T-helper 1 cell (primary cell): Measurements from ENCODE around the gene MCFD2.
"Not testable (repeated sequence)": the region's sequence is repeated elsewhere in the genome, so short reads cannot be mapped to it uniquely, and the experiment has no call there.

Source experiments
- DNase-seq, 5 donors: peaks; one replicate each; pipeline ENCODE4 v3.0.0-alpha.2; 2012 to 2020

The MCFD2 gene

GRCh38 chr2:46937471-46937901 is 21.9 kb upstream of the MCFD2 start:
- no peak for DNase-seq

- no peak for DNase-seq
Observed at GRCh38 chr2:46936566-46936965, 21.0 kb upstream of the MCFD2 start.

GRCh38 chr2:46935071-46935470 is 19.5 kb upstream of the MCFD2 start:
- DNase-seq: no peak

GRCh38 chr2:46929612-46930011 is 14.0 kb upstream of the MCFD2 start:
- no peak for DNase-seq

GRCh38 chr2:46926863-46927262 is 11.3 kb upstream of the MCFD2 start:
- no peak for DNase-seq

DNA sequence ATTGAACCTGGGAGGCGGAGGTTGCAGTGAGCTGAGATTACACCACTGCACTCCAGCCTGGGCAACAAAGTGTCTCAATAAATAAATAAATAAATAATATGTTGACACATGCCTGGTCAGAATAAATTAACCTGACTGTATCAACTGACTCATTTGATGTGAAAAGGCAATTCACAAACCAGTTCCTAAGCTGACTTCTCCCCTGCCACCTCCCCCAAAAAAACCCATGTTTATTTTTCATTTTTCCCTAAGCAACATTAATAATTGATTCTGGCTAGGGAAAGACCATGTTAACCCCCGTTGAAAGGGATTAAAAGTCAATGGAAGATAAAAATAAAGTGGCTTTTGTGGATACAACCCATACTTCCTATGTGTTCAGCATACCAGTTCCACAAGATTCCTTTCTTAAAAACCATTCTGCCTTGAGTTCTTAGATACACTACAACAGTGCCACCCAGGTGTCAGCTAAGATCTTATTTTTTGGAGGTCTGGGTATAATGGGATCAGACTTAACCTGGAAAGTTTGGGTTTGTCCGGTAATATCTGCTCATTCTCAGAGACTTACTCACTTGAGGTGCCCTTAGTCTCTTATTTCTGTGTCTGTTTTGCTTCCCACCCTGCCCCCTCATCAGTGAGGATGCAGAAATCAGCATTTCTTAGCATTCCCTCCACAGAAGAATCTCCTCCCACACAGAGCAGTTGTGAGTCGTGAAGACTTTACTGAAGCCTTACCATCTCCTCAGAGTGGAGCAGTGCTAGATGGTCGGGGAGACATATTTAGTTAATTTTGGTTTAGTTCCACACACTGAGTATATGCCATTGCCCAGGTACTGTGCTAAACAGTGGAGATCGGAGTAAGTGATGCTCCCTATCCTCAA is 10.1 kb upstream of the MCFD2 start:
- no peak for DNase-seq

DNA sequence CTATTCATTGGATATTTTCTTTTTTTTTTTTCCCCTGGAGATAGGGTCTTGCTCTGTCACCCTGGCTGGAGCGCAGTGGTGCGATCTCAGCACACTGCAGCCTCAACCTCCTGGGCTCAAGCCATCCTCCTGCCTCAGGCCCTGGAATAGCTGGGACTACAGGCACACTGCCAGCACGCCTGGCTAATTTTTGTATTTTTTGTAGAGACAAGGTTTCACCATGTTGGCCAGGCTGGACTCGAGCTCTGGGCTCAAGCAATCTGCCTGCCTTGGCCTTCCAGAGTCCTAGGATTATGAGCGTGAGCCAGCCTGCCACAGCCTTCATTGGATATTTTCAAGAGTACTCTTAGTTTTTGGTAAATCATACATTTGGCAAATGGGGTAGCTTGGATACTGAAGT is 9.0 kb upstream of the MCFD2 start:
- DNase-seq: no peak

- no peak for DNase-seq
Observed at GRCh38 chr2:46924038-46924437, 8.4 kb upstream of the MCFD2 start.

GRCh38 chr2:46923041-46923528 is 7.5 kb upstream of the MCFD2 start:
- DNase-seq: no peak

- DNase-seq: no peak
Observed at GRCh38 chr2:46922606-46923005, 7.0 kb upstream of the MCFD2 start.

- DNase-seq: no peak
Observed at GRCh38 chr2:46921676-46922448, 6.3 kb upstream of the MCFD2 start.

- no peak for DNase-seq
Observed at GRCh38 chr2:46917628-46918027, 2.0 kb upstream of the MCFD2 start.

DNA sequence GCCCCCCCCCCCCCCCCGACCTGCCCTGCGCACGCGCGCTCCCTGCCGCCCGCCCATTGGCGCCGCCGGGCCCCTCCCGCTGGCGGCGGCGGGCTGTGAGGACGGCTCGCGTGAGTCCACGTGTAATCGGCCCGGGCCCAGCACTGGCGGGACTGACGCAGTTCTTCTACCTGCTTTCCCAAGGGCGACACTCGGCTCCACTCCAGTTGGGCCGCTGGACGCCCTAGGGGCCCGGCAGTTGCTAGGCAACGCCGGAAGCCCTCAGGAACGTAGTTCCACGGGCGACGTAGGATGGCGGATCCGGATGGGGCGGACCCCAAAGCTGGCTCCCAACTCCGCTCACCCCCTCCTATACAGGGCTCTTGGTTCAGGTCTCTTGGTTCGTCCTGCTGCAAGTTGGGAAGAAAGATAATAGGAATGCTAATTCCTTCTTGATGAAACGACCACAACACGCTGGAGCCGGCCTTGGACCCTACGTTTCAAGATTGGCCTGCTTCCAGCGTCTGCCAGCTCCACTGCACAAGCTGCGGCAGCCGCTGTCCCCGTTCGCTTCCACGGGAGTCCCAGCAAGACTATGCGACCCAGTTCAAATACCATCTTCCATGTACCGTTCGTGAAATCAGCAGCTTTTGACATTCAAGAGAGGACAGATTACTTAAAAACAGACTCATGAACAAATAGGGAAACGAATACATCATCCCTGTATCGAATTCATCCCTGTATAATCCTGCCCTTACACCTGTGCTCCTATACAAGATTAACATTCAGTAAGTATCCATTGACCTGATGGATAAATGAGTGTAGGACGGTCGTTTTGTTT is 415 bp upstream of the MCFD2 start:
- DNase-seq: peak; percentile 66 to 82 (median 74)

- no peak for DNase-seq
Observed at GRCh38 chr2:46914578-46915230, 902 bp downstream of the MCFD2 start.

DNA sequence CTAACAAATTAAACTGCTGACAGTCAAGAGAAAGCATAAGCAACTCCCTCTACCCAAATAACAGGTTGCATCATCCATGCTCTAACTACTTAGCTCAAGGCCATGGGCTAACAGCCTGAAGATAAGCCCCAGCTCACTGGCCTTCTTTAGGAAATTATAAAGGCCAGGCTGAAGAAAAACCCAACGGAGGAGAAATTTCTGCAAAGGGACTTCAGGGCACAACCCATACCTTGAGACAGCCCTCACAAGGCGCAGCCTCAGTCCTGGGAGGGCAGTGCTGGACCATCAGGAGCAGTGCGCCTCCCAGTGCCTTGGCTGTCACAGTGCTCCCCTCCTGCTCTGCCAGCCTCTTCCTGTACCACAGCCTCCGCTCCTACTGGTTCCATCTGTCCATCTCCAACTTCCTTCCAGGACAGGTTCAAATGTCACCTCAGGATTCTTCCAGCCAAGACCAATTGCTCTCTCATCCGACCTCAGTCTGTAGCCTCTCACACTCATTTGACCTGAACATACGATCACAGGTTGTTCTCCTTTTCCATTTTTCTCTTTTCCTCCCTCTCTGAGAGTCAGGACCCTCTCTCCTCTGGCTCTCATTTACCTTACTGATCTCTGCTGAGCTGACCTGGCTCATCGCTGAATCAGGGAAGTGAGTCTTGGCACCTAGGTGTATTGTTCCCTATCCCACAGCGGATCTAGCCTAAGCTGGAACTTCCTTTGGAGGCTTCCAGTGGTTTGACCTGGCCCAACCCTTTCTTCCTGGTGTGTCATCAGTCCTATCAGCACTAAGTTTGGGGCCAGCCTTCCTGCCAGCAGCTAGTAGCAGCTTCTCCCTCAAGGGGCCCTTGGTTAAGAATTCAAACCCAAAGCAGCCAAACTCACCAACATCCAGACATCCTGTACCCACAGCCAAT is 1.9 kb downstream of the MCFD2 start:
- DNase-seq: no peak

DNA sequence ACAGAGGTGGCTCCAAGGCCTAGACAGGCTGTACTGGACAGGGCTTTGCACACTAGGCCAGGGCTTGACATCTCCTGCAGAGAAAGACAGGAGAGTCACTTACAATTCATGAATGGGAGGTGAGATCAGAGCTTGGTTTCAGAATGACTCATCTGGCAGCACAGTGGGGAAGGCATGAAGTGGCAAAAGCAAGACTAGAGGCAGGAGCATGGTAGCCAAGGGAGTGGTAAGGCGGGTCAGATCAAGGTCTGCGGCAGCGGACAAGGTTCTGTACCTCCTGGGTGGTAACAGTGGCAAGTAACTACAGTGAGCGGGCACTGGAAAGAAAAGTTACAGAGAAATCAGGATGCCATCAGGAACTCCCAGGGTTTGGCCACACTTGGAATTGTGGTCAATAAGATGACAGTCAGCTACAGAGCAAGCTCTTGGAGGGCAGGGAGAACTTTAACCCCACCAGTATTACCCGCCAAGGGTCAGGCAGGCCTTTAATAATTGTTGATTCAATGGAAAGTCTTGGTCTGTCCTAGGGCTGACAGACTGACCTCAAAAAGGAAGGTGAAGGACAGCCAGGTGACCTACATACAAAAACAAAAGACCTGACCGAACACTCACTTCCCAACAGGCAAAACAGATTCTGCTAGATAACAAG is 5.7 kb downstream of the MCFD2 start:
- peak in 1 of 5 donors; percentile 81 for DNase-seq

- no peak for DNase-seq
Observed at GRCh38 chr2:46909150-46909549, 6.5 kb downstream of the MCFD2 start.

DNA sequence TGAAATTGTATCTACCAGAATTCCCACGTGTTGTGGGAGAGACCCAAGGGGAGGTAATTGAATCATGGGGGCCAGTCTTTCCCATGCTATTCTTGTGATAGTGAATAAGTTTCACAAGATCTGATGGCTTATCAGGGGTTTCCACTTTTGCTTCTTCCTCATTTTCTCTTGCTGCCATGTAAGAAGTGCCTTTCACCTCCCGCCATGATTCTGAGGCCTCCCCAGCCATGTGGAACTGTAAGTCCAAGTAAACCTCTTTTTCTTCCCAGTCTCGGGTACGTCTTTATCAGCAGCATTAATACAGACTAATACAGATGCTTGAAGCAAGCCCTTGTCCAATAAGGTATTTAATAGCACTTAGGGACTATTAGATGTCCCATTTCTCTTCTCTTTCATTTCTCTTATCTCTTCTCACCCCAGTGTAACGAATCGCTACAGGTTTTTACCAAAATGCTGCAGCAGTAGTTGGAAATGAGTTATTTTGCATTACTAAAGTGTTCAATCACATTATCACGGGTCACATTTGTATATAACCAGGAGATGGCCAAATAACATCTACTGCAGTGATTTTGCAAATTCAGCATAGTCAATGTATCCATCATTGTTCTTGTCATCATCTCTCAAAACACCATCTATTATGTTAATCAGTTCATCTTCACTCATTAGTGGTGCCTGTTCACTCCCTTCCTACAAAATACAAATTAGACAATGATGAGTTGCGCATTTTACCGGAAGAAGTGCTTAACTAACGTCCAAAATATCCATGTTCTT is 10.5 kb downstream of the MCFD2 start:
- not testable (repeated sequence) for DNase-seq

- DNase-seq: not testable (repeated sequence)
Observed at GRCh38 chr2:46902980-46903379, 12.6 kb downstream of the MCFD2 start.

DNA sequence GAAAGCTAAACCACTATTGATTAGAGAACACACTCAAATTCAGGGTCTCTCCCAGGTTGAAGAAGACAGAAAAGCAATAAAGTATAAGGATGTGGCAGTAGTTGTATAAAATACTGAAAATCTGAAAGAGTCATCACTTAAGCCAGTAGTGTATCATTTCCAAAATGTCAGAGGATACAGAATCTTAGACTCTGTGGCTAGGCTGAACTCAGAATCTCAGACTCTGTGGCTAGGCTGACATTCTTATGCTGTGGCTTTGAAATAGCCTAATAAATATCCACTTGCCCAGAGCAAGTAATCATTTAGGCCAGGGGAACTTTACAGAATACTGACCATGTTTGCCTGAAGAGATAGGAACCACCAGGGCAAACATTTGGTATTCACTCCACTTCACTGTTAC is 13.1 kb downstream of the MCFD2 start:
- DNase-seq: no peak
